GM23338 (cell line): ENCODE measurements around the gene RAP2A.

ENCODE experiments used
- CREB1 ChIP-seq: fragments of 250-450 bp; sonication (Bioruptor Pico); IDR thresholded peaks from 2 replicates; pipeline ENCODE4 v1.5.0; 2020; ENCODE audit warnings: low read depth, mild to moderate bottlenecking, moderate library complexity
- CTCF ChIP-seq, 2 experiments: fragments of 200-600 bp in 1 of 2; sonication (generic) in 1 of 2; conservative IDR thresholded peaks; 2 replicates each; pipeline versions ENCODE4 v1.5.1 to v1.6.1; 2016 to 2017; ENCODE audit warnings: antibody characterized with exemption in 2 of 2, low read depth in 2 of 2, mild to moderate bottlenecking in 2 of 2, moderate library complexity in 1 of 2
- ETS1 ChIP-seq: IDR thresholded peaks from 2 replicates; pipeline ENCODE4 v1.6.1; 2016; ENCODE audit warnings: antibody characterized with exemption
- EZH2 ChIP-seq: fragments of 200-600 bp; sonication (generic); IDR thresholded peaks from one replicate; pipeline ENCODE4 v1.8.0; 2017; ENCODE audit warnings: antibody characterized with exemption, mild to moderate bottlenecking, low read depth; ENCODE audit not compliant: unreplicated experiment
- EZH2phosphoT487 ChIP-seq: fragments of 200-600 bp; sonication (generic); IDR thresholded peaks from one replicate; pipeline ENCODE4 v1.8.1; 2018; ENCODE audit warnings: antibody characterized with exemption; ENCODE audit not compliant: unreplicated experiment
- JUNB ChIP-seq: IDR thresholded peaks from one replicate; pipeline ENCODE4 v1.6.1; 2016; ENCODE audit warnings: antibody characterized with exemption; ENCODE audit not compliant: unreplicated experiment
- POLR2AphosphoS5 ChIP-seq: IDR thresholded peaks from 2 replicates; pipeline ENCODE4 v1.6.1; 2016; ENCODE audit warnings: antibody characterized with exemption, low read depth
- STAT1 ChIP-seq: IDR thresholded peaks from one replicate; pipeline ENCODE4 v1.6.1; 2016; ENCODE audit warnings: antibody characterized with exemption; ENCODE audit not compliant: unreplicated experiment
- TF ChIP-seq, protein P1 (sequence below): IDR thresholded peaks from one replicate; pipeline ENCODE4 v1.6.1; 2018; ENCODE audit warnings: antibody characterized with exemption; ENCODE audit not compliant: unreplicated experiment

DNA sequence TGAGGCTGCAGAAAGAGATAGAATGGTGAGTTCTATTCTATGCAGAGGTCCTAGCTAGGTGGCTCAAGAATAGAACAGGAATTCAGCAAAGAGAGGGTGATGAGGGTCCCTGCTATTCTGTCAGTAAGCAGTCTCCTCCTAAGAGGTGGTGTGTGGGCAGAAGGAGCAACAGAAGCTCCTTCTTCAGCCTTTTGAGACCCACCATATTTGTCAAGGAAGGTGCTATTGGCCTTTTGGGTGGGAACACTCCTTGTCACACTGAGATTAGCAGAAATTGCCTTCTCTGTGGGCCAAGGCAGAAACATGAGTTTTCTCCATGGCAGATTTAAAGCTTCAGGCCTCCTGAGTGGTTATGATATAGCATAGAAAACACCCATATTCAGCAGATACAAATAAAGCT, 39.4 kb upstream of the RAP2A start:
- no peak for TF ChIP-seq CTCF (conservative IDR thresholded peaks at IDR 0.05; ENCODE audit: low read depth in 2 of 2)
- TF ChIP-seq, protein P1, sequence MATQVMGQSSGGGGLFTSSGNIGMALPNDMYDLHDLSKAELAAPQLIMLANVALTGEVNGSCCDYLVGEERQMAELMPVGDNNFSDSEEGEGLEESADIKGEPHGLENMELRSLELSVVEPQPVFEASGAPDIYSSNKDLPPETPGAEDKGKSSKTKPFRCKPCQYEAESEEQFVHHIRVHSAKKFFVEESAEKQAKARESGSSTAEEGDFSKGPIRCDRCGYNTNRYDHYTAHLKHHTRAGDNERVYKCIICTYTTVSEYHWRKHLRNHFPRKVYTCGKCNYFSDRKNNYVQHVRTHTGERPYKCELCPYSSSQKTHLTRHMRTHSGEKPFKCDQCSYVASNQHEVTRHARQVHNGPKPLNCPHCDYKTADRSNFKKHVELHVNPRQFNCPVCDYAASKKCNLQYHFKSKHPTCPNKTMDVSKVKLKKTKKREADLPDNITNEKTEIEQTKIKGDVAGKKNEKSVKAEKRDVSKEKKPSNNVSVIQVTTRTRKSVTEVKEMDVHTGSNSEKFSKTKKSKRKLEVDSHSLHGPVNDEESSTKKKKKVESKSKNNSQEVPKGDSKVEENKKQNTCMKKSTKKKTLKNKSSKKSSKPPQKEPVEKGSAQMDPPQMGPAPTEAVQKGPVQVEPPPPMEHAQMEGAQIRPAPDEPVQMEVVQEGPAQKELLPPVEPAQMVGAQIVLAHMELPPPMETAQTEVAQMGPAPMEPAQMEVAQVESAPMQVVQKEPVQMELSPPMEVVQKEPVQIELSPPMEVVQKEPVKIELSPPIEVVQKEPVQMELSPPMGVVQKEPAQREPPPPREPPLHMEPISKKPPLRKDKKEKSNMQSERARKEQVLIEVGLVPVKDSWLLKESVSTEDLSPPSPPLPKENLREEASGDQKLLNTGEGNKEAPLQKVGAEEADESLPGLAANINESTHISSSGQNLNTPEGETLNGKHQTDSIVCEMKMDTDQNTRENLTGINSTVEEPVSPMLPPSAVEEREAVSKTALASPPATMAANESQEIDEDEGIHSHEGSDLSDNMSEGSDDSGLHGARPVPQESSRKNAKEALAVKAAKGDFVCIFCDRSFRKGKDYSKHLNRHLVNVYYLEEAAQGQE = no peak
- TF ChIP-seq POLR2AphosphoS5 = no peak
- TF ChIP-seq JUNB = no peak
- no peak for TF ChIP-seq STAT1
- TF ChIP-seq EZH2 = no peak
- no peak for TF ChIP-seq EZH2phosphoT487
- no peak for TF ChIP-seq CREB1 (CRISPR knock-in tag)
- no peak for TF ChIP-seq ETS1
